K562 (cell line): ENCODE measurements around the gene OR2B3. TPM values are rescaled to one million over a fixed set of nuclear protein-coding genes. Genes with fewer than 3 reads are reported as not detected.

Source experiments
- ATAC-seq: fragments of 200-7000 bp; cut with Tn5 transposase; 3 replicates; pipeline ENCODE4 v1.9.1; 2020; ENCODE audit warnings: moderate library complexity
- BruUV-seq: library from RNA; stranded (reverse); fragments of 400-500 nt; replicated peaks from 2 replicates; lab custom pipeline; 2021; lab: Mats Ljungman, UMichigan
- CTCF ChIA-PET: fragments of 300-600 bp; formaldehyde crosslinking; extraction: SDS; loops from one replicate; lab custom pipeline; 2021; ENCODE audit warnings: low intra/inter-chr PET ratio; lab: Yijun Ruan, JAX
- POLR2A ChIA-PET: fragments of 300-600, 350-650 bp; sonication (Branson Sonifier 250); formaldehyde crosslinking; extraction: SDS; loops from one replicate; lab custom pipeline; 2021; ENCODE audit warnings: antibody characterized with exemption, inconsistent platforms; lab: Yijun Ruan, JAX
- DNase-seq, 4 experiments: peaks; one replicate each; pipeline versions ENCODE4 v3.0.0 to v3.0.0-alpha.2; 2011 to 2018; ENCODE audit warnings: low spot score in 3 of 4, mixed read lengths in 3 of 4; ENCODE audit errors: extremely low read depth in 1 of 4
- FAIRE-seq: peaks from 2 replicates; lab custom pipeline; 2011; peaks lifted over from hg19 to GRCh38; lab: Jason Lieb, UNC
- H2AFZ ChIP-seq: 2 replicates; pipeline ENCODE4 v1.6.0; 2011; ENCODE audit warnings: low read depth, low read length, control low read depth, inconsistent platforms
- H3K27ac ChIP-seq: fragments of 200-600 bp; 3 replicates; pipeline ENCODE4 v1.8.0; 2011; ENCODE audit warnings: low read depth, mild to moderate bottlenecking, control low read depth, inconsistent platforms, low read length, moderate library complexity, mixed read lengths; ENCODE audit errors: extremely low read depth
- H3K27me3 ChIP-seq, 2 experiments: fragments of 300-600 bp in 1 of 2; 2 replicates in 1 of 2; 3 replicates in 1 of 2; pipeline versions ENCODE4 v1.6.0 to v1.8.0; 2011; ENCODE audit warnings: inconsistent platforms in 2 of 2, low read length in 2 of 2, mild to moderate bottlenecking in 1 of 2, mixed read lengths in 1 of 2, moderate library complexity in 1 of 2; ENCODE audit not compliant: control insufficient read depth in 2 of 2, insufficient read depth in 2 of 2
- H3K36me3 ChIP-seq: fragments of 300-600 bp; 3 replicates; pipeline ENCODE4 v1.8.0; 2011; ENCODE audit warnings: mild to moderate bottlenecking, low read length, inconsistent platforms; ENCODE audit not compliant: control insufficient read depth, insufficient read depth
- H3K4me1 ChIP-seq, 2 experiments: fragments of 200-600 bp in 1 of 2; replicated peaks in 1 of 2; 2 replicates in 1 of 2; 3 replicates in 1 of 2; pipeline versions ENCODE4 v1.5.1 to v1.8.0; 2011; ENCODE audit warnings: inconsistent platforms in 2 of 2, low read length in 2 of 2, mild to moderate bottlenecking in 1 of 2, mixed read lengths in 1 of 2, moderate library complexity in 1 of 2; ENCODE audit not compliant: control insufficient read depth in 2 of 2, insufficient read depth in 2 of 2
- H3K4me2 ChIP-seq: 2 replicates; pipeline ENCODE4 v1.6.1; 2011; ENCODE audit warnings: low read length, control low read depth, inconsistent platforms, mixed read lengths; ENCODE audit not compliant: insufficient read depth
- H3K4me3 ChIP-seq: fragments of 200-600 bp; sonication (generic), shearing (Covaris generic); 2 replicates; pipeline ENCODE4 v1.5.1; 2016; ENCODE audit warnings: control low read depth, inconsistent platforms
- H3K79me2 ChIP-seq: fragments of 200-600 bp; 3 replicates; pipeline ENCODE4 v1.8.0; 2011; ENCODE audit warnings: low read length, inconsistent platforms; ENCODE audit not compliant: control insufficient read depth, insufficient read depth
- H3K9ac ChIP-seq, 2 experiments: 2 replicates each; pipeline versions ENCODE4 v1.6.0 to v1.6.1; 2011; ENCODE audit warnings: low read depth in 2 of 2, low read length in 2 of 2, control low read depth in 1 of 2, inconsistent platforms in 1 of 2, mild to moderate bottlenecking in 1 of 2, mixed read lengths in 1 of 2; ENCODE audit not compliant: insufficient read depth in 1 of 2
- H3K9me1 ChIP-seq: one replicate; pipeline ENCODE4 v1.6.0; 2011; ENCODE audit warnings: inconsistent platforms, mild to moderate bottlenecking, low read length, moderate library complexity; ENCODE audit not compliant: control insufficient read depth, insufficient read depth
- H3K9me3 ChIP-seq: replicated peaks from 2 replicates; pipeline ENCODE4 v1.5.1; 2011; ENCODE audit warnings: low read depth, low read length, inconsistent platforms; ENCODE audit not compliant: control insufficient read depth, insufficient read depth
- H4K20me1 ChIP-seq: replicated peaks from 2 replicates; pipeline ENCODE4 v1.6.1; 2011; ENCODE audit warnings: low read length, inconsistent platforms, mixed read lengths; ENCODE audit not compliant: control insufficient read depth, insufficient read depth
- ERF ChIP-seq: fragments of 450-650 bp; formaldehyde crosslinking; IDR thresholded peaks from 2 replicates; pipeline ENCODE4 v1.4.0; 2020; ENCODE audit warnings: mild to moderate bottlenecking, mixed read lengths
- ETV5 ChIP-seq: sonication (generic); formaldehyde crosslinking; IDR thresholded peaks from 2 replicates; pipeline ENCODE4 v1.4.0; 2020; ENCODE audit warnings: low read depth, mild to moderate bottlenecking, missing genetic modification reagents
- MAFF ChIP-seq: IDR thresholded peaks from 2 replicates; pipeline ENCODE4 v1.6.1; 2012; ENCODE audit warnings: low read length, improper control_type of control experiment
- MTA3 ChIP-seq: fragments of 450-650 bp; formaldehyde crosslinking; IDR thresholded peaks from 2 replicates; pipeline ENCODE4 v1.6.1; 2017; ENCODE audit warnings: mild to moderate bottlenecking, borderline replicate concordance
- NONO ChIP-seq, 2 experiments: fragments of 200-400 bp in 1 of 2; fragments of 450-650 bp in 1 of 2; formaldehyde crosslinking in 1 of 2; IDR thresholded peaks; 2 replicates each; pipeline ENCODE4 v1.6.1; 2017; ENCODE audit warnings: low read depth in 2 of 2, mild to moderate bottlenecking in 2 of 2, moderate library complexity in 2 of 2, low read length in 1 of 2
- SMARCC2 ChIP-seq: fragments of 450-650 bp; IDR thresholded peaks from 2 replicates; pipeline ENCODE4 v1.6.1; 2017; ENCODE audit warnings: antibody characterized with exemption, moderate library complexity, mild to moderate bottlenecking, low read depth
- ZNF316 ChIP-seq: fragments of 450-650 bp; IDR thresholded peaks from 2 replicates; pipeline ENCODE4 v1.6.1; 2016
- ZNF512 ChIP-seq: IDR thresholded peaks from 2 replicates; pipeline ENCODE4 v1.6.1; 2016; ENCODE audit warnings: missing genetic modification characterization, missing compliant biosample characterization
- WGBS: fragments of 100-300 bp; shearing (Covaris generic); methylation state at CpG from one replicate; pipeline ENCODE4 v1.1.6; 2016; ENCODE audit warnings: low coverage, mixed read lengths; ENCODE audit not compliant: insufficient coverage; ENCODE audit errors: missing lambda C conversion rate; 5-methylcytosine and 5-hydroxymethylcytosine counted together
- in situ Hi-C: fragments of 300-500 bp; cut with MboI; formaldehyde crosslinking; loops from 4 replicates; pipeline ENCODE4 v1.15.0; 2018; ENCODE audit warnings: inconsistent platforms, mixed read lengths
- intact Hi-C: fragments of 100-400 bp; cut with micrococcal nuclease; formaldehyde crosslinking; loops from 2 replicates; pipeline ENCODE4 v1.14.2; 2022
- polyA plus RNA-seq, 8 experiments: library from polyadenylated mRNA; depleted of rRNA in 4 of 8; stranded (reverse) in 5 of 8; unstranded in 3 of 8; fragments of >200 nt; fragmentation: Nextera tagmentation in 2 of 8; fragmentation: Illumina TruSeq in 1 of 8; extraction: Ambion mirVana in 2 of 8; extraction: Trizol in 1 of 8; gene quantifications; 2 replicates each; pipeline versions ENCODE4 v1.2.1 to v1.2.3, GENCODE V29; 2011 to 2014; ENCODE audit warnings: inconsistent platforms in 1 of 8, missing spikeins in 1 of 8
- total RNA-seq, 7 experiments: library from RNA; depleted of rRNA in 6 of 7; stranded (reverse); fragments of >200 nt in 6 of 7; fragmentation: Illumina TruSeq in 2 of 7; extraction: Trizol in 2 of 7; gene quantifications; 2 replicates each; pipeline versions ENCODE4 v1.2.1 to v1.2.3, GENCODE V29; 2011 to 2021; ENCODE audit warnings: low replicate concordance in 1 of 7

OR2B3 gene
- total and polyA plus RNA-seq, 9 of the 15 experiments (the other 6 are each of a cell fraction or from before 2014, with no cell fraction given): not detected

- BruUV-seq: no TSS peak
- POLR2A ChIA-PET: no interaction called here
- no peaks in the 10 kb centered on the region for H3K4me1 ChIP-seq
- FAIRE-seq (no peak), DNase-seq (no peak), ATAC-seq (no peak)
- peaks cover 2 to 8% of the 10 kb centered on the region in 2 experiments; a peak in 3 of 5 replicates for H3K27me3 ChIP-seq
- in situ Hi-C loops (no loop called here), intact Hi-C loops (no loop called here)
- no peaks in the 10 kb centered on the region for H3K36me3 ChIP-seq
- H3K79me2 ChIP-seq: no peaks in the 10 kb centered on the region
- no peak overlapping the region for H3K9ac ChIP-seq
- no peak overlapping the region for H2AFZ ChIP-seq
- 0% methylated on average over 3 of the region's 3 CpGs for WGBS
- H3K4me3 ChIP-seq: no peak overlapping the region
- no peaks in the 10 kb centered on the region for H3K9me1 ChIP-seq
- no peak overlapping the region for H3K4me2 ChIP-seq
- H3K9me3 ChIP-seq: no peaks in the 10 kb centered on the region
- no peaks in the 10 kb centered on the region for H4K20me1 ChIP-seq
- TF ChIP-seq SMARCC2: no peak
- peak; percentile 50; the same call in 1 of the 2 replicates for TF ChIP-seq ZNF316
- TF ChIP-seq MAFF: peak; percentile 26; the same call in 1 of the 2 replicates
- CTCF ChIA-PET: no interaction called here
- H3K27ac ChIP-seq: no peak overlapping the region
Measured at GRCh38 chr6:29051680-29052079, 35.4 kb downstream of the OR2B3 start.

- no peak within 1 kb of the TSS for H3K27ac ChIP-seq
- no peak within 1 kb of the TSS for H3K9ac ChIP-seq
- H2AFZ ChIP-seq: no peak within 1 kb of the TSS
- no peaks in the 10 kb centered on the region for H4K20me1 ChIP-seq
- no peak within 1 kb of the TSS for H3K4me3 ChIP-seq
- no peaks in the 10 kb centered on the region for H3K4me1 ChIP-seq
- BruUV-seq: no TSS peak
- H3K79me2 ChIP-seq: no peaks in the 10 kb centered on the region
- H3K36me3 ChIP-seq: no peaks in the 10 kb centered on the region
- no peak for TF ChIP-seq ETV5 (CRISPR knock-in tag)
- 0 out of 2 replicates have a peak, but pooled peaks have one; percentile 31 for TF ChIP-seq ZNF512
- TF ChIP-seq MTA3: no peak
- TF ChIP-seq NONO (IDR thresholded peaks at IDR 0.05; ENCODE audit: low read depth in 2 of 2, low read length in 1 of 2): no peak
- TF ChIP-seq ERF (CRISPR knock-in tag): no peak
- no peak within 1 kb of the TSS for H3K4me2 ChIP-seq
- WGBS: 0% methylated on average over 1 of the region's 1 CpG
- no peak for ATAC-seq
- FAIRE-seq: no peak
- DNase-seq: no peak
- ChIA-PET POLR2A (interaction anchor here (0.5 kb wide), 1 partner anchor 72 kb away, joined by 3 read pairs; no protein-coding TSS in a partner anchor), CTCF (no interaction called here)
- no peaks in the 10 kb centered on the region for H3K9me3 ChIP-seq
- in situ Hi-C loops: no loop called here
- intact Hi-C loops: no loop called here
- H3K9me1 ChIP-seq: no peaks in the 10 kb centered on the region
- H3K27me3 ChIP-seq: no peaks in the 10 kb centered on the region; a peak in 2 of 5 replicates
Measured at GRCh38 chr6:29045075-29045474, 42.0 kb downstream of the OR2B3 start, which contains the start of gene OR2W1. TSS of gene OR2W1 (minus strand) at chr6:29045175. CDS start at chr6:29045175, 0 bp downstream.
